Measurements from ENCODE around the gene SNAP29. TPM values are rescaled to one million over a fixed set of nuclear protein-coding genes. Genes with fewer than 3 reads are reported as not detected.
A peak's percentile ranks its signal among the peaks of the same experiment; 100 is the strongest.
"Not testable (repeated sequence)": the region's sequence is repeated elsewhere in the genome, so short reads cannot be mapped to it uniquely, and the experiment has no call there.

SNAP29 gene
- total and polyA plus RNA-seq, 9 of the 15 experiments (the other 6 are each of a cell fraction or from before 2014, with no cell fraction given) = 19.5 to 250 (median 75.9) TPM

- intact Hi-C loops (cut with micrococcal nuclease); BruUV-seq (replicated peaks); H3K4me1 ChIP-seq (replicated peaks in 1 of 2; ENCODE audit: control insufficient read depth in 2 of 2, insufficient read depth in 2 of 2, low read length in 2 of 2); H4K20me1 ChIP-seq (replicated peaks; ENCODE audit: control insufficient read depth, insufficient read depth, low read length); ATAC-seq; H3K79me2 ChIP-seq (ENCODE audit: control insufficient read depth, insufficient read depth, low read length); H3K4me3 ChIP-seq; H3K27ac ChIP-seq (ENCODE audit: extremely low read depth, low read depth, low read length); CTCF ChIA-PET (ENCODE audit: low intra/inter-chr PET ratio); H3K9ac ChIP-seq (ENCODE audit: insufficient read depth in 1 of 2, low read depth in 2 of 2, low read length in 2 of 2); H3K9me3 ChIP-seq (replicated peaks; ENCODE audit: control insufficient read depth, insufficient read depth, low read depth, low read length); H3K4me2 ChIP-seq (ENCODE audit: insufficient read depth, low read length); DNase-seq (ENCODE audit: extremely low read depth in 1 of 4, low spot score in 3 of 4); FAIRE-seq; H3K36me3 ChIP-seq (ENCODE audit: control insufficient read depth, insufficient read depth, low read length); H3K9me1 ChIP-seq (ENCODE audit: control insufficient read depth, insufficient read depth, low read length); in situ Hi-C loops (cut with MboI); H2AFZ ChIP-seq (ENCODE audit: low read depth, low read length); H3K27me3 ChIP-seq (ENCODE audit: control insufficient read depth in 2 of 2, insufficient read depth in 2 of 2, low read length in 2 of 2): not testable (repeated sequence)
- POLR2A ChIA-PET = interaction anchor here (0.7 to 54.6 kb wide), 9 partner anchors 8 to 94 kb away, joined by 3 to 1556 read pairs (median 8); partner anchors contain the start of genes AIFM3, CRKL and LZTR1
- 15% methylated on average over 7 of the region's 7 CpGs for WGBS (ENCODE audit: insufficient coverage, low coverage, missing lambda C conversion rate)
- TF ChIP-seq TFAP4 (CRISPR knock-in tag; IDR thresholded peaks at IDR 0.05; ENCODE audit: borderline replicate concordance) (peak; percentile 33; the same call in 1 of the 2 replicates), ZNF384 (IDR thresholded peaks at IDR 0.05; ENCODE audit: low read depth, low read length) (peak; percentile 67; the same call in 1 of the 2 replicates)
Measured at GRCh38 chr22:20897737-20898136, 38.9 kb downstream of the SNAP29 start.

GRCh38 chr22:20899827-20900423, 41.1 kb downstream of the SNAP29 start:
- in situ Hi-C loops (cut with MboI) = no loop called here
- H3K9me3 ChIP-seq (replicated peaks; ENCODE audit: control insufficient read depth, insufficient read depth, low read depth, low read length) = no peaks in the 10 kb centered on the region
- POLR2A ChIA-PET = interaction anchor here (0.6 to 54.6 kb wide), 8 partner anchors 8 to 65 kb away, joined by 3 to 1556 read pairs (median 4); partner anchors contain the start of genes AIFM3, CRKL and LZTR1
- no peaks in the 10 kb centered on the region for H3K9me1 ChIP-seq (ENCODE audit: control insufficient read depth, insufficient read depth, low read length)
- no peaks in the 10 kb centered on the region for H3K4me1 ChIP-seq (replicated peaks in 1 of 2; ENCODE audit: control insufficient read depth in 2 of 2, insufficient read depth in 2 of 2, low read length in 2 of 2)
- no peak overlapping the region for H3K4me3 ChIP-seq
- no peak for FAIRE-seq
- DNase-seq (ENCODE audit: extremely low read depth in 1 of 4, low spot score in 3 of 4) = no peak
- no TSS peak for BruUV-seq (replicated peaks)
- H3K4me2 ChIP-seq (ENCODE audit: insufficient read depth, low read length) = no peak overlapping the region
- H3K36me3 ChIP-seq (ENCODE audit: control insufficient read depth, insufficient read depth, low read length) = no peaks in the 10 kb centered on the region
- 15% methylated on average over 7 of the region's 7 CpGs for WGBS (ENCODE audit: insufficient coverage, low coverage, missing lambda C conversion rate)
- no peaks in the 10 kb centered on the region for H3K79me2 ChIP-seq (ENCODE audit: control insufficient read depth, insufficient read depth, low read length)
- ATAC-seq = no peak
- peaks cover 11 to 15% of the 10 kb centered on the region in 2 experiments; a peak in 4 of 5 replicates for H3K27me3 ChIP-seq (ENCODE audit: control insufficient read depth in 2 of 2, insufficient read depth in 2 of 2, low read length in 2 of 2)
- intact Hi-C loops (cut with micrococcal nuclease) = no loop called here
- no peak overlapping the region for H3K27ac ChIP-seq (ENCODE audit: extremely low read depth, low read depth, low read length)
- CTCF ChIA-PET (ENCODE audit: low intra/inter-chr PET ratio) = no interaction called here
- H2AFZ ChIP-seq (ENCODE audit: low read depth, low read length) = no peak overlapping the region
- H3K9ac ChIP-seq (ENCODE audit: insufficient read depth in 1 of 2, low read depth in 2 of 2, low read length in 2 of 2) = no peak overlapping the region
- no peaks in the 10 kb centered on the region for H4K20me1 ChIP-seq (replicated peaks; ENCODE audit: control insufficient read depth, insufficient read depth, low read length)
- TF ChIP-seq HNRNPK (IDR thresholded peaks at IDR 0.05; ENCODE audit: low read depth, low read length, poor library complexity, severe bottlenecking) (no peak), MCM3 (IDR thresholded peaks at IDR 0.05) (0 out of 2 replicates have a peak, but pooled peaks have one; percentile 18), ELF4 (CRISPR knock-in tag; IDR thresholded peaks at IDR 0.05) (no peak), HNRNPLL (IDR thresholded peaks at IDR 0.05; ENCODE audit: low read depth, low read length, poor library complexity, severe bottlenecking) (peak; percentile 21), POLR2AphosphoS5 (IDR thresholded peaks at IDR 0.05; ENCODE audit: control insufficient read depth, insufficient read depth, low read depth, low read length) (no peak), ZZZ3 (IDR thresholded peaks at IDR 0.05) (no peak), ZNF384 (IDR thresholded peaks at IDR 0.05; ENCODE audit: low read depth, low read length) (peak; percentile 69; the same call in 1 of the 2 replicates), CEBPG (CRISPR knock-in tag; IDR thresholded peaks at IDR 0.05) (0 out of 2 replicates have a peak, but pooled peaks have one; percentile 30), CEBPG (tag; conservative IDR thresholded peaks at IDR 0.05 in 1 of 2, IDR thresholded peaks at IDR 0.05 in 1 of 2) (peak in 1 of 2 experiments; percentile 69; a peak in 2 of 4 replicates), KLF13 (tag; IDR thresholded peaks at IDR 0.05; ENCODE audit: borderline replicate concordance, low read depth) (0 out of 2 replicates have a peak, but pooled peaks have one; percentile 18), ARHGAP35 (IDR thresholded peaks at IDR 0.05; ENCODE audit: partially characterized antibody) (peak; percentile 11), SNRNP70 (optimal IDR thresholded peaks at IDR 0.05; ENCODE audit: low read depth, low read length) (no peak), ETV5 (CRISPR knock-in tag; IDR thresholded peaks at IDR 0.05; ENCODE audit: low read depth) (0 out of 2 replicates have a peak, but pooled peaks have one; percentile 7), HLTF (IDR thresholded peaks at IDR 0.05) (no peak)
